ENCODE results near the gene ANXA6. TPM values are rescaled to one million over a fixed set of nuclear protein-coding genes. Genes with fewer than 3 reads are reported as not detected.

Gene ANXA6
- polyA plus RNA-seq, 1 of the 3 experiments (the other 2 are of a cell fraction), result 87.5 TPM

GRCh38 chr5:151077419-151077818 is 80.2 kb downstream of the ANXA6 start:
- H3K79me2 ChIP-seq (ENCODE audit: insufficient read depth), result peaks cover 81% of the 10 kb centered on the region
- H3F3A ChIP-seq (replicated peaks; ENCODE audit: insufficient read depth), result peaks cover 23% of the 10 kb centered on the region
- no peak overlapping the region for H2AFZ ChIP-seq (ENCODE audit: low read depth)
- no peak overlapping the region for H3K4me2 ChIP-seq
- DNase-seq, result no peak
- peaks cover 41% of the 10 kb centered on the region for H4K20me1 ChIP-seq (ENCODE audit: insufficient read depth)
- TF ChIP-seq RFX5 (IDR thresholded peaks at IDR 0.05; ENCODE audit: low read length) (no peak), MXI1 (IDR thresholded peaks at IDR 0.05; ENCODE audit: low read depth, low read length) (no peak), SIN3A (IDR thresholded peaks at IDR 0.05; ENCODE audit: borderline replicate concordance, low read depth, low read length) (no peak), GABPA (IDR thresholded peaks at IDR 0.05; ENCODE audit: low read depth) (no peak), TEAD4 (IDR thresholded peaks at IDR 0.05; ENCODE audit: borderline replicate concordance, insufficient read depth) (no peak), USF2 (IDR thresholded peaks at IDR 0.05; ENCODE audit: borderline replicate concordance, low read depth, low read length) (no peak), RXRA (IDR thresholded peaks at IDR 0.05; ENCODE audit: borderline replicate concordance, low read depth) (no peak), FOSL2 (IDR thresholded peaks at IDR 0.05; ENCODE audit: borderline replicate concordance, low read depth) (no peak), NRF1 (IDR thresholded peaks at IDR 0.05; ENCODE audit: low read depth, low read length) (no peak), JUND (IDR thresholded peaks at IDR 0.05) (no peak), TAF1 (IDR thresholded peaks at IDR 0.05; ENCODE audit: borderline replicate concordance, low read depth, low read length) (no peak), ELF1 (IDR thresholded peaks at IDR 0.05) (no peak), POLR2AphosphoS5 (IDR thresholded peaks at IDR 0.05; ENCODE audit: low read depth, low read length) (no peak), RCOR1 (IDR thresholded peaks at IDR 0.05; ENCODE audit: low read length) (no peak), MEF2A (IDR thresholded peaks at IDR 0.05; ENCODE audit: borderline replicate concordance, low read depth) (no peak), NFIC (IDR thresholded peaks at IDR 0.05; ENCODE audit: borderline replicate concordance) (no peak), TCF12 (IDR thresholded peaks at IDR 0.05) (no peak)
- TF ChIP-seq, protein P1, sequence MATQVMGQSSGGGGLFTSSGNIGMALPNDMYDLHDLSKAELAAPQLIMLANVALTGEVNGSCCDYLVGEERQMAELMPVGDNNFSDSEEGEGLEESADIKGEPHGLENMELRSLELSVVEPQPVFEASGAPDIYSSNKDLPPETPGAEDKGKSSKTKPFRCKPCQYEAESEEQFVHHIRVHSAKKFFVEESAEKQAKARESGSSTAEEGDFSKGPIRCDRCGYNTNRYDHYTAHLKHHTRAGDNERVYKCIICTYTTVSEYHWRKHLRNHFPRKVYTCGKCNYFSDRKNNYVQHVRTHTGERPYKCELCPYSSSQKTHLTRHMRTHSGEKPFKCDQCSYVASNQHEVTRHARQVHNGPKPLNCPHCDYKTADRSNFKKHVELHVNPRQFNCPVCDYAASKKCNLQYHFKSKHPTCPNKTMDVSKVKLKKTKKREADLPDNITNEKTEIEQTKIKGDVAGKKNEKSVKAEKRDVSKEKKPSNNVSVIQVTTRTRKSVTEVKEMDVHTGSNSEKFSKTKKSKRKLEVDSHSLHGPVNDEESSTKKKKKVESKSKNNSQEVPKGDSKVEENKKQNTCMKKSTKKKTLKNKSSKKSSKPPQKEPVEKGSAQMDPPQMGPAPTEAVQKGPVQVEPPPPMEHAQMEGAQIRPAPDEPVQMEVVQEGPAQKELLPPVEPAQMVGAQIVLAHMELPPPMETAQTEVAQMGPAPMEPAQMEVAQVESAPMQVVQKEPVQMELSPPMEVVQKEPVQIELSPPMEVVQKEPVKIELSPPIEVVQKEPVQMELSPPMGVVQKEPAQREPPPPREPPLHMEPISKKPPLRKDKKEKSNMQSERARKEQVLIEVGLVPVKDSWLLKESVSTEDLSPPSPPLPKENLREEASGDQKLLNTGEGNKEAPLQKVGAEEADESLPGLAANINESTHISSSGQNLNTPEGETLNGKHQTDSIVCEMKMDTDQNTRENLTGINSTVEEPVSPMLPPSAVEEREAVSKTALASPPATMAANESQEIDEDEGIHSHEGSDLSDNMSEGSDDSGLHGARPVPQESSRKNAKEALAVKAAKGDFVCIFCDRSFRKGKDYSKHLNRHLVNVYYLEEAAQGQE (IDR thresholded peaks at IDR 0.05; ENCODE audit: low read depth, low read length), result no peak
- POLR2A ChIA-PET, result no interaction called here
- no peaks in the 10 kb centered on the region for H3K9me3 ChIP-seq
- H3K4me1 ChIP-seq (ENCODE audit: control insufficient read depth in 1 of 2, insufficient read depth in 2 of 2, low read depth in 1 of 2, low read length in 1 of 2), result peaks cover 9 to 19% of the 10 kb centered on the region in 2 experiments
- H3K9ac ChIP-seq, result no peak overlapping the region
- H3K27ac ChIP-seq (ENCODE audit: low read depth in 2 of 2, low read length in 1 of 2), result no peak overlapping the region
- no peak overlapping the region for H3K4me3 ChIP-seq (ENCODE audit: low read depth in 2 of 2, low read length in 1 of 2)
- H3K9me2 ChIP-seq, result no peaks in the 10 kb centered on the region
- no peaks in the 10 kb centered on the region for H3K27me3 ChIP-seq (ENCODE audit: insufficient read depth)
- 91% methylated on average over 7 of the region's 9 CpGs for WGBS (ENCODE audit: low lambda C conversion rate)
- peaks cover 0 to 4% of the 10 kb centered on the region in 2 experiments for H3K36me3 ChIP-seq (replicated peaks in 1 of 2; ENCODE audit: control insufficient read depth in 1 of 2, insufficient read depth in 2 of 2, low read length in 1 of 2)
- CTCF ChIA-PET, result interaction anchor here (1.1 to 4.9 kb wide), 5 partner anchors 14 to 88 kb away, joined by 3 to 22 read pairs (median 3); no protein-coding TSS in a partner anchor

Measured in SK-N-SH (cell line).